ENCODE results near the gene FAM76B.

The FAM76B gene

GRCh38 chr11:95832763-95833162 lies 43.2 kb upstream of the FAM76B start:
- TF ChIP-seq TAF1 (IDR thresholded peaks at IDR 0.05; ENCODE audit: borderline replicate concordance, insufficient read depth, low read length) (no peak), REST (IDR thresholded peaks at IDR 0.05; ENCODE audit: insufficient read depth in 1 of 2, low read depth in 2 of 2, low read length in 2 of 2) (no peak)

GRCh38 chr11:95831198-95831883 lies 41.8 kb upstream of the FAM76B start:
- no peak for TF ChIP-seq REST (IDR thresholded peaks at IDR 0.05; ENCODE audit: insufficient read depth in 1 of 2, low read depth in 2 of 2, low read length in 2 of 2)
- no peak for TF ChIP-seq TAF1 (IDR thresholded peaks at IDR 0.05; ENCODE audit: borderline replicate concordance, insufficient read depth, low read length)
- TF ChIP-seq POLR2AphosphoS5 (IDR thresholded peaks at IDR 0.05; ENCODE audit: low read depth, low read length), result no peak; the same call in 1 of the 2 replicates
- TF ChIP-seq SIN3A (IDR thresholded peaks at IDR 0.05; ENCODE audit: borderline replicate concordance, insufficient read depth, low read length), result no peak
- no peak for TF ChIP-seq FOXP2 (optimal IDR thresholded peaks at IDR 0.05; ENCODE audit: borderline replicate concordance, extremely low read depth, extremely low read length, insufficient read depth)

- TF ChIP-seq FOXP2 (optimal IDR thresholded peaks at IDR 0.05; ENCODE audit: borderline replicate concordance, extremely low read depth, extremely low read length, insufficient read depth), result no peak
- no peak for TF ChIP-seq POLR2AphosphoS5 (IDR thresholded peaks at IDR 0.05; ENCODE audit: low read depth, low read length)
- TF ChIP-seq TAF1 (IDR thresholded peaks at IDR 0.05; ENCODE audit: borderline replicate concordance, insufficient read depth, low read length), result no peak
- TF ChIP-seq SIN3A (IDR thresholded peaks at IDR 0.05; ENCODE audit: borderline replicate concordance, insufficient read depth, low read length), result no peak
- TF ChIP-seq REST (IDR thresholded peaks at IDR 0.05; ENCODE audit: insufficient read depth in 1 of 2, low read depth in 2 of 2, low read length in 2 of 2), result no peak
Measured at GRCh38 chr11:95829580-95830259, 40.1 kb upstream of the FAM76B start.

GRCh38 chr11:95827696-95828095 lies 38.1 kb upstream of the FAM76B start:
- TF ChIP-seq FOXP2 (optimal IDR thresholded peaks at IDR 0.05; ENCODE audit: borderline replicate concordance, extremely low read depth, extremely low read length, insufficient read depth) (no peak), SIN3A (IDR thresholded peaks at IDR 0.05; ENCODE audit: borderline replicate concordance, insufficient read depth, low read length) (no peak), REST (IDR thresholded peaks at IDR 0.05; ENCODE audit: insufficient read depth in 1 of 2, low read depth in 2 of 2, low read length in 2 of 2) (no peak), POLR2AphosphoS5 (IDR thresholded peaks at IDR 0.05; ENCODE audit: low read depth, low read length) (no peak), TAF1 (IDR thresholded peaks at IDR 0.05; ENCODE audit: borderline replicate concordance, insufficient read depth, low read length) (no peak)

Data from PFSK-1 (cell line).